K562 (cell line): ENCODE results near the gene DCAF10. TPM values are rescaled to one million over a fixed set of nuclear protein-coding genes. Genes with fewer than 3 reads are reported as not detected.
A peak's percentile ranks its signal among the peaks of the same experiment; 100 is the strongest.

Source experiments
- ATAC-seq: fragments of 200-7000 bp; cut with Tn5 transposase; 3 replicates; pipeline ENCODE4 v1.9.1; 2020; ENCODE audit warnings: moderate library complexity
- BruUV-seq: library from RNA; stranded (reverse); fragments of 400-500 nt; replicated peaks from 2 replicates; lab custom pipeline; 2021; lab: Mats Ljungman, UMichigan
- CTCF ChIA-PET: fragments of 300-600 bp; formaldehyde crosslinking; extraction: SDS; loops from one replicate; lab custom pipeline; 2021; ENCODE audit warnings: low intra/inter-chr PET ratio; lab: Yijun Ruan, JAX
- POLR2A ChIA-PET: fragments of 300-600, 350-650 bp; sonication (Branson Sonifier 250); formaldehyde crosslinking; extraction: SDS; loops from one replicate; lab custom pipeline; 2021; ENCODE audit warnings: antibody characterized with exemption, inconsistent platforms; lab: Yijun Ruan, JAX
- DNase-seq, 4 experiments: peaks; one replicate each; pipeline versions ENCODE4 v3.0.0 to v3.0.0-alpha.2; 2011 to 2018; ENCODE audit warnings: low spot score in 3 of 4, mixed read lengths in 3 of 4; ENCODE audit errors: extremely low read depth in 1 of 4
- FAIRE-seq: peaks from 2 replicates; lab custom pipeline; 2011; peaks lifted over from hg19 to GRCh38; lab: Jason Lieb, UNC
- H2AFZ ChIP-seq: 2 replicates; pipeline ENCODE4 v1.6.0; 2011; ENCODE audit warnings: low read depth, low read length, control low read depth, inconsistent platforms
- H3K27ac ChIP-seq: fragments of 200-600 bp; 3 replicates; pipeline ENCODE4 v1.8.0; 2011; ENCODE audit warnings: low read depth, mild to moderate bottlenecking, control low read depth, inconsistent platforms, low read length, moderate library complexity, mixed read lengths; ENCODE audit errors: extremely low read depth
- H3K27me3 ChIP-seq, 2 experiments: fragments of 300-600 bp in 1 of 2; 2 replicates in 1 of 2; 3 replicates in 1 of 2; pipeline versions ENCODE4 v1.6.0 to v1.8.0; 2011; ENCODE audit warnings: inconsistent platforms in 2 of 2, low read length in 2 of 2, mild to moderate bottlenecking in 1 of 2, mixed read lengths in 1 of 2, moderate library complexity in 1 of 2; ENCODE audit not compliant: control insufficient read depth in 2 of 2, insufficient read depth in 2 of 2
- H3K36me3 ChIP-seq: fragments of 300-600 bp; 3 replicates; pipeline ENCODE4 v1.8.0; 2011; ENCODE audit warnings: mild to moderate bottlenecking, low read length, inconsistent platforms; ENCODE audit not compliant: control insufficient read depth, insufficient read depth
- H3K4me1 ChIP-seq, 2 experiments: fragments of 200-600 bp in 1 of 2; replicated peaks in 1 of 2; 2 replicates in 1 of 2; 3 replicates in 1 of 2; pipeline versions ENCODE4 v1.5.1 to v1.8.0; 2011; ENCODE audit warnings: inconsistent platforms in 2 of 2, low read length in 2 of 2, mild to moderate bottlenecking in 1 of 2, mixed read lengths in 1 of 2, moderate library complexity in 1 of 2; ENCODE audit not compliant: control insufficient read depth in 2 of 2, insufficient read depth in 2 of 2
- H3K4me2 ChIP-seq: 2 replicates; pipeline ENCODE4 v1.6.1; 2011; ENCODE audit warnings: low read length, control low read depth, inconsistent platforms, mixed read lengths; ENCODE audit not compliant: insufficient read depth
- H3K4me3 ChIP-seq: fragments of 200-600 bp; sonication (generic), shearing (Covaris generic); 2 replicates; pipeline ENCODE4 v1.5.1; 2016; ENCODE audit warnings: control low read depth, inconsistent platforms
- H3K79me2 ChIP-seq: fragments of 200-600 bp; 3 replicates; pipeline ENCODE4 v1.8.0; 2011; ENCODE audit warnings: low read length, inconsistent platforms; ENCODE audit not compliant: control insufficient read depth, insufficient read depth
- H3K9ac ChIP-seq, 2 experiments: 2 replicates each; pipeline versions ENCODE4 v1.6.0 to v1.6.1; 2011; ENCODE audit warnings: low read depth in 2 of 2, low read length in 2 of 2, control low read depth in 1 of 2, inconsistent platforms in 1 of 2, mild to moderate bottlenecking in 1 of 2, mixed read lengths in 1 of 2; ENCODE audit not compliant: insufficient read depth in 1 of 2
- H3K9me1 ChIP-seq: one replicate; pipeline ENCODE4 v1.6.0; 2011; ENCODE audit warnings: inconsistent platforms, mild to moderate bottlenecking, low read length, moderate library complexity; ENCODE audit not compliant: control insufficient read depth, insufficient read depth
- H3K9me3 ChIP-seq: replicated peaks from 2 replicates; pipeline ENCODE4 v1.5.1; 2011; ENCODE audit warnings: low read depth, low read length, inconsistent platforms; ENCODE audit not compliant: control insufficient read depth, insufficient read depth
- H4K20me1 ChIP-seq: replicated peaks from 2 replicates; pipeline ENCODE4 v1.6.1; 2011; ENCODE audit warnings: low read length, inconsistent platforms, mixed read lengths; ENCODE audit not compliant: control insufficient read depth, insufficient read depth
- ARNT ChIP-seq, 2 experiments: fragments of 450-650 bp; IDR thresholded peaks; 2 replicates each; pipeline ENCODE4 v1.6.1; 2016; ENCODE audit warnings: mild to moderate bottlenecking in 1 of 2
- FOXK1 ChIP-seq: sonication (generic); formaldehyde crosslinking; IDR thresholded peaks from 2 replicates; pipeline ENCODE4 v1.8.0; 2022; ENCODE audit warnings: missing genetic modification reagents, mild to moderate bottlenecking, borderline replicate concordance
- JUNB ChIP-seq: fragments of 450-650 bp; formaldehyde crosslinking; conservative IDR thresholded peaks from 2 replicates; pipeline ENCODE4 v1.4.0; 2020; ENCODE audit warnings: mild to moderate bottlenecking
- MCM5 ChIP-seq: fragments of 450-650 bp; IDR thresholded peaks from 2 replicates; pipeline ENCODE4 v1.6.1; 2016; ENCODE audit warnings: low read depth
- MEIS2 ChIP-seq: fragments of 450-650 bp; IDR thresholded peaks from 2 replicates; pipeline ENCODE4 v1.6.1; 2014; ENCODE audit warnings: mild to moderate bottlenecking; ENCODE audit not compliant: partially characterized antibody
- NFIC ChIP-seq: fragments of 450-650 bp; IDR thresholded peaks from 2 replicates; pipeline ENCODE4 v1.6.1; 2017; ENCODE audit warnings: mild to moderate bottlenecking, inconsistent platforms
- RBM22 ChIP-seq: fragments of 200-400 bp; formaldehyde crosslinking; IDR thresholded peaks from 2 replicates; pipeline ENCODE4 v1.6.1; 2018; ENCODE audit warnings: low read length, low read depth; ENCODE audit not compliant: poor library complexity, severe bottlenecking
- SAFB ChIP-seq: fragments of 200-400 bp; formaldehyde crosslinking; IDR thresholded peaks from 2 replicates; pipeline ENCODE4 v1.6.1; 2017; ENCODE audit warnings: low read depth, low read length, borderline replicate concordance
- ZBTB1 ChIP-seq: sonication (generic); formaldehyde crosslinking; IDR thresholded peaks from 2 replicates; pipeline ENCODE4 v1.8.1; 2023; ENCODE audit warnings: missing genetic modification reagents, low read depth, mild to moderate bottlenecking, borderline replicate concordance
- WGBS: fragments of 100-300 bp; shearing (Covaris generic); methylation state at CpG from one replicate; pipeline ENCODE4 v1.1.6; 2016; ENCODE audit warnings: low coverage, mixed read lengths; ENCODE audit not compliant: insufficient coverage; ENCODE audit errors: missing lambda C conversion rate; 5-methylcytosine and 5-hydroxymethylcytosine counted together
- in situ Hi-C: fragments of 300-500 bp; cut with MboI; formaldehyde crosslinking; loops from 4 replicates; pipeline ENCODE4 v1.15.0; 2018; ENCODE audit warnings: inconsistent platforms, mixed read lengths
- intact Hi-C: fragments of 100-400 bp; cut with micrococcal nuclease; formaldehyde crosslinking; loops from 2 replicates; pipeline ENCODE4 v1.14.2; 2022
- polyA plus RNA-seq, 8 experiments: library from polyadenylated mRNA; depleted of rRNA in 4 of 8; stranded (reverse) in 5 of 8; unstranded in 3 of 8; fragments of >200 nt; fragmentation: Nextera tagmentation in 2 of 8; fragmentation: Illumina TruSeq in 1 of 8; extraction: Ambion mirVana in 2 of 8; extraction: Trizol in 1 of 8; gene quantifications; 2 replicates each; pipeline versions ENCODE4 v1.2.1 to v1.2.3, GENCODE V29; 2011 to 2014; ENCODE audit warnings: inconsistent platforms in 1 of 8, missing spikeins in 1 of 8
- total RNA-seq, 7 experiments: library from RNA; depleted of rRNA in 6 of 7; stranded (reverse); fragments of >200 nt in 6 of 7; fragmentation: Illumina TruSeq in 2 of 7; extraction: Trizol in 2 of 7; gene quantifications; 2 replicates each; pipeline versions ENCODE4 v1.2.1 to v1.2.3, GENCODE V29; 2011 to 2021; ENCODE audit warnings: low replicate concordance in 1 of 7

Gene DCAF10
- total and polyA plus RNA-seq, 9 of the 15 experiments (the other 6 are each of a cell fraction or from before 2014, with no cell fraction given) = 6.8 to 40.1 (median 16.9) TPM

GRCh38 chr9:37751186-37751585, 49.4 kb upstream of the DCAF10 start:
- Histone ChIP-seq H3K4me3 (no peak overlapping the region), H3K9ac (no peak overlapping the region), H3K9me1 (no peaks in the 10 kb centered on the region), H3K9me3 (peaks cover 2% of the 10 kb centered on the region; the same call in 1 of the 2 replicates), H3K36me3 (no peaks in the 10 kb centered on the region), H3K4me2 (no peak overlapping the region), H3K27ac (no peak overlapping the region), H3K4me1 (peaks cover 18 to 19% of the 10 kb centered on the region in 2 experiments; a peak in 4 of 5 replicates), H3K79me2 (peaks cover 12% of the 10 kb centered on the region), H2AFZ (peak overlapping the region; percentile 24; the same call in 1 of the 2 replicates), H4K20me1 (no peaks in the 10 kb centered on the region), H3K27me3 (peaks cover 0 to 2% of the 10 kb centered on the region in 2 experiments; a peak in 1 of 5 replicates)
- no peak for TF ChIP-seq ARNT (IDR thresholded peaks at IDR 0.05)
- TF ChIP-seq RBM22 = no peak
- TF ChIP-seq NFIC = no peak
- TF ChIP-seq ZBTB1 (CRISPR knock-in tag) = no peak
- no peak for TF ChIP-seq FOXK1
- no peak for TF ChIP-seq JUNB
- TF ChIP-seq MCM5 = no peak
- TF ChIP-seq MEIS2 = no peak
- no peak for TF ChIP-seq SAFB
- CTCF ChIA-PET = no interaction called here
- POLR2A ChIA-PET = interaction anchor here (0.7 kb wide), 1 partner anchor 19 kb away, joined by 3 read pairs; no protein-coding TSS in a partner anchor
- ATAC-seq (no peak), FAIRE-seq (no peak), DNase-seq (no peak)
- intact Hi-C loops (no loop called here), in situ Hi-C loops (loop anchor here (10.0 kb wide), 1 partner anchor 154 kb away; the partner anchor contains the start of gene SLC25A51)
- 48% methylated on average over 6 of the region's 6 CpGs for WGBS
- no TSS peak for BruUV-seq
